ENCODE measurements around the gene NDFIP2. TPM values are rescaled to one million over a fixed set of nuclear protein-coding genes. Genes with fewer than 3 reads are reported as not detected.

Gene NDFIP2
- total RNA-seq, 1 experiment from 2014 or later: 31.0 TPM

- no peak overlapping the region for H2AFZ ChIP-seq (ENCODE audit: low read length)
- H3K27ac ChIP-seq (ENCODE audit: insufficient read length, low read depth, low read length): no peak overlapping the region
- H3K9ac ChIP-seq (ENCODE audit: extremely low read depth, insufficient read length, low read length): no peak overlapping the region
- H3K27me3 ChIP-seq (ENCODE audit: insufficient read depth, low read length): no peaks in the 10 kb centered on the region
- no peaks in the 10 kb centered on the region for H3K9me3 ChIP-seq (ENCODE audit: control insufficient read depth, low read depth, low read length)
- WGBS (ENCODE audit: extremely low coverage, insufficient read length, low lambda C conversion rate): no CpG with 5 or more reads among the region's 2 CpGs
- H2BK5ac ChIP-seq (ENCODE audit: insufficient read length, low read length): no peak overlapping the region
- H3K18ac ChIP-seq (ENCODE audit: insufficient read length, low read depth, low read length): no peak overlapping the region
- H4K91ac ChIP-seq (ENCODE audit: insufficient read length, low read depth, low read length): no peak overlapping the region
- H3K4ac ChIP-seq (ENCODE audit: low read depth, low read length): no peak overlapping the region
- no peaks in the 10 kb centered on the region for H3K79me2 ChIP-seq (ENCODE audit: insufficient read depth, low read length)
- no peak overlapping the region for H2AK5ac ChIP-seq (ENCODE audit: insufficient read length, low read length)
- H3K4me3 Mint-ChIP-seq: no peak overlapping the region
- no peak overlapping the region for H4K5ac ChIP-seq (ENCODE audit: insufficient read length, low read depth, low read length)
- H3K23me2 ChIP-seq (ENCODE audit: insufficient read length, low read depth, low read length, poor library complexity, severe bottlenecking): no peaks in the 10 kb centered on the region
- no peaks in the 10 kb centered on the region for H3K9me3 Mint-ChIP-seq
- H3K4me2 ChIP-seq (ENCODE audit: insufficient read depth, insufficient read length, low read length): no peak overlapping the region
- H3K4me1 ChIP-seq (ENCODE audit: insufficient read depth, low read length): no peaks in the 10 kb centered on the region; the same call in 1 of the 2 replicates
- no peak overlapping the region for H2BK20ac ChIP-seq (ENCODE audit: low read depth, low read length, poor library complexity, severe bottlenecking)
- H3K27ac Mint-ChIP-seq: no peak overlapping the region
- no peak for DNase-seq
- H2BK120ac ChIP-seq (ENCODE audit: low read depth, low read length, poor library complexity, severe bottlenecking): no peak overlapping the region
- TF ChIP-seq CTCF (conservative IDR thresholded peaks at IDR 0.05): no peak
- H2BK15ac ChIP-seq (ENCODE audit: low read depth, low read length): no peak overlapping the region
- H3K4me1 Mint-ChIP-seq: peaks cover 18 to 29% of the 10 kb centered on the region in 2 experiments
- H3K56ac ChIP-seq (ENCODE audit: insufficient read length, low read depth, low read length): no peak overlapping the region
- H4K20me1 ChIP-seq (ENCODE audit: control insufficient read depth, insufficient read depth, insufficient read length): no peaks in the 10 kb centered on the region
- no peak overlapping the region for H3T11ph ChIP-seq (ENCODE audit: low read length)
- H3K23ac ChIP-seq (ENCODE audit: insufficient read length, low read depth, low read length): no peak overlapping the region
- H3K36me3 Mint-ChIP-seq (ENCODE audit: insufficient read depth in 1 of 3, low read depth in 3 of 3): no peaks in the 10 kb centered on the region
- no peak overlapping the region for H4K8ac ChIP-seq (replicated peaks; ENCODE audit: insufficient read length, low read depth, low read length)
- H3K27me3 Mint-ChIP-seq (ENCODE audit: low read depth): no peaks in the 10 kb centered on the region
- no peak overlapping the region for H2BK12ac ChIP-seq (ENCODE audit: insufficient read length, low read depth, low read length)
- no peak overlapping the region for H3K14ac ChIP-seq (ENCODE audit: insufficient read depth, low read length)
- no peaks in the 10 kb centered on the region for H3K79me1 ChIP-seq (ENCODE audit: insufficient read depth, low read depth, low read length, poor library complexity, severe bottlenecking)
Measured at GRCh38 chr13:79447741-79448140, 33.2 kb upstream of the NDFIP2 start.

Data from H9 (cell line).